Lower lobe of right lung (tissue), 2 donors: ENCODE measurements around the gene AQP10. TPM values are rescaled to one million over a fixed set of nuclear protein-coding genes. Genes with fewer than 3 reads are reported as not detected.
"Not testable (repeated sequence)": the region's sequence is repeated elsewhere in the genome, so short reads cannot be mapped to it uniquely, and the experiment has no call there.

Source experiments
- ATAC-seq, 2 donors: fragments of 200-7000 bp; cut with Tn5 transposase; one replicate each; pipeline ENCODE4 v1.9.1; 2020 to 2022; ENCODE audit warnings: mild to moderate bottlenecking in 2 of 2, moderate library complexity in 2 of 2
- DNase-seq: peaks from one replicate; pipeline ENCODE4 v3.0.0-alpha.2; 2020
- H3K27ac ChIP-seq: fragments of 200-600 bp; one replicate; pipeline ENCODE4 v1.8.0; 2022
- H3K27me3 ChIP-seq: fragments of 200-600 bp; one replicate; pipeline ENCODE4 v1.8.0; 2022; ENCODE audit warnings: low read depth
- H3K36me3 ChIP-seq: fragments of 200-600 bp; one replicate; pipeline ENCODE4 v1.8.0; 2022; ENCODE audit warnings: mild to moderate bottlenecking
- H3K4me1 ChIP-seq: fragments of 200-600 bp; one replicate; pipeline ENCODE4 v1.8.0; 2022
- H3K4me3 ChIP-seq: fragments of 200-600 bp; one replicate; pipeline ENCODE4 v1.8.0; 2022; ENCODE audit warnings: mild to moderate bottlenecking
- H3K9me3 ChIP-seq: fragments of 200-600 bp; one replicate; pipeline ENCODE4 v1.8.0; 2022
- CTCF ChIP-seq: fragments of 200-600 bp; IDR thresholded peaks from one replicate; pipeline ENCODE4 v1.8.0; 2022; ENCODE audit warnings: antibody characterized with exemption, mild to moderate bottlenecking
- intact Hi-C: fragments of 100-400 bp; cut with DNase I; formaldehyde crosslinking; loops from one replicate; pipeline ENCODE4 v1.11.0; 2022
- total RNA-seq: library from RNA; stranded (reverse); fragmentation: NEBNext Ultra II Directional; extraction: Animal tissue kit (Norgen Biotek cat#: 25700); gene quantifications from one replicate; pipeline ENCODE4 v1.2.1, GENCODE V29; 2021
- donor health status: DM: no; HTN: yes; CAD: no; lungs with severe emphysema.

AQP10 gene
- total RNA-seq, 1 donor from 2014 or later = 0.47 TPM

GRCh38 chr1:154318386-154318785 is 2.5 kb upstream of the AQP10 start:
- H3K9me3 ChIP-seq = peaks cover 12% of the 10 kb centered on the region
- no peaks in the 10 kb centered on the region for H3K36me3 ChIP-seq
- no peak for TF ChIP-seq CTCF
- ATAC-seq = no peak
- peaks cover 5% of the 10 kb centered on the region for H3K27me3 ChIP-seq
- H3K4me1 ChIP-seq = no peaks in the 10 kb centered on the region
- H3K4me3 ChIP-seq = no peak overlapping the region
- intact Hi-C loops = no loop called here
- DNase-seq = no peak
- no peak overlapping the region for H3K27ac ChIP-seq

- H3K4me1 ChIP-seq = peaks cover 18% of the 10 kb centered on the region
- H3K36me3 ChIP-seq, ATAC-seq, intact Hi-C loops, H3K9me3 ChIP-seq, DNase-seq, H3K27me3 ChIP-seq, H3K27ac ChIP-seq, H3K4me3 ChIP-seq: not testable (repeated sequence)
These were observed 679 bp downstream of the AQP10 start for GRCh38 chr1:154321609-154321934.

GRCh38 chr1:154323493-154323892 is 2.6 kb downstream of the AQP10 start:
- intact Hi-C loops = no loop called here
- H3K4me1 ChIP-seq = peaks cover 37% of the 10 kb centered on the region
- no peak overlapping the region for H3K27ac ChIP-seq
- H3K9me3 ChIP-seq = no peaks in the 10 kb centered on the region
- no peak overlapping the region for H3K4me3 ChIP-seq
- H3K27me3 ChIP-seq = peaks cover 5% of the 10 kb centered on the region
- ATAC-seq (no peak), DNase-seq (no peak)
- TF ChIP-seq CTCF = no peak
- H3K36me3 ChIP-seq = no peaks in the 10 kb centered on the region

GRCh38 chr1:154324241-154324640 is 3.3 kb downstream of the AQP10 start:
- peaks cover 42% of the 10 kb centered on the region for H3K4me1 ChIP-seq
- peaks cover 5% of the 10 kb centered on the region for H3K27me3 ChIP-seq
- no peaks in the 10 kb centered on the region for H3K36me3 ChIP-seq
- H3K9me3 ChIP-seq = no peaks in the 10 kb centered on the region
- no peak overlapping the region for H3K27ac ChIP-seq
- DNase-seq (no peak), ATAC-seq (no peak)
- H3K4me3 ChIP-seq = peak overlapping the region; percentile 74
- intact Hi-C loops = no loop called here
- TF ChIP-seq CTCF = no peak

- Histone ChIP-seq H3K9me3 (no peaks in the 10 kb centered on the region), H3K36me3 (no peaks in the 10 kb centered on the region), H3K27me3 (peaks cover 5% of the 10 kb centered on the region), H3K4me3 (peak within 1 kb of the TSS; percentile 74), H3K27ac (peak within 1 kb of the TSS; percentile 86), H3K4me1 (peaks cover 48% of the 10 kb centered on the region)
- TF ChIP-seq CTCF = peak; percentile 87
- intact Hi-C loops = no loop called here
- peak; percentile 79 for DNase-seq
- peak; percentile 77 to 82 for ATAC-seq
These were observed 4.0 kb downstream of the AQP10 start, which contains the start of gene ATP8B2 for GRCh38 chr1:154324669-154325582. ATP8B2 (plus strand) TSS chr1:154325525; CDS start chr1:154328142, 2,617 bp downstream.
